Mammary epithelial cell (primary cell): Measurements from ENCODE around the gene FAM114A1.

ENCODE experiments used
- EZH2 ChIP-seq: IDR thresholded peaks from 2 replicates; pipeline ENCODE4 v1.6.1; 2012; ENCODE audit warnings: low read length, inconsistent platforms, borderline replicate concordance
- TF ChIP-seq, protein P1 (sequence below), 2 donors: IDR thresholded peaks in 1 of 2; conservative IDR thresholded peaks in 1 of 2; 2 replicates each; pipeline ENCODE4 v1.5.1; 2011 to 2012; ENCODE audit warnings: inconsistent platforms in 2 of 2, low read length in 2 of 2, mild to moderate bottlenecking in 2 of 2, control low read depth in 1 of 2, low read depth in 1 of 2; ENCODE audit not compliant: insufficient read depth in 1 of 2; ENCODE audit errors: extremely low read depth in 1 of 2

- TF ChIP-seq, protein P1, sequence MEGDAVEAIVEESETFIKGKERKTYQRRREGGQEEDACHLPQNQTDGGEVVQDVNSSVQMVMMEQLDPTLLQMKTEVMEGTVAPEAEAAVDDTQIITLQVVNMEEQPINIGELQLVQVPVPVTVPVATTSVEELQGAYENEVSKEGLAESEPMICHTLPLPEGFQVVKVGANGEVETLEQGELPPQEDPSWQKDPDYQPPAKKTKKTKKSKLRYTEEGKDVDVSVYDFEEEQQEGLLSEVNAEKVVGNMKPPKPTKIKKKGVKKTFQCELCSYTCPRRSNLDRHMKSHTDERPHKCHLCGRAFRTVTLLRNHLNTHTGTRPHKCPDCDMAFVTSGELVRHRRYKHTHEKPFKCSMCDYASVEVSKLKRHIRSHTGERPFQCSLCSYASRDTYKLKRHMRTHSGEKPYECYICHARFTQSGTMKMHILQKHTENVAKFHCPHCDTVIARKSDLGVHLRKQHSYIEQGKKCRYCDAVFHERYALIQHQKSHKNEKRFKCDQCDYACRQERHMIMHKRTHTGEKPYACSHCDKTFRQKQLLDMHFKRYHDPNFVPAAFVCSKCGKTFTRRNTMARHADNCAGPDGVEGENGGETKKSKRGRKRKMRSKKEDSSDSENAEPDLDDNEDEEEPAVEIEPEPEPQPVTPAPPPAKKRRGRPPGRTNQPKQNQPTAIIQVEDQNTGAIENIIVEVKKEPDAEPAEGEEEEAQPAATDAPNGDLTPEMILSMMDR (conservative IDR thresholded peaks at IDR 0.05 in 1 of 2, IDR thresholded peaks at IDR 0.05 in 1 of 2; ENCODE audit: extremely low read depth in 1 of 2, insufficient read depth in 1 of 2, low read depth in 1 of 2, low read length in 2 of 2): no peak
- TF ChIP-seq EZH2: no peak
These were observed 61.0 kb downstream of the FAM114A1 start for GRCh38 chr4:38928568-38928967.
